ENCODE measurements around the gene ITPR2.
"Not testable (repeated sequence)": the region's sequence is repeated elsewhere in the genome, so short reads cannot be mapped to it uniquely, and the experiment has no call there.

ITPR2 gene

DNA sequence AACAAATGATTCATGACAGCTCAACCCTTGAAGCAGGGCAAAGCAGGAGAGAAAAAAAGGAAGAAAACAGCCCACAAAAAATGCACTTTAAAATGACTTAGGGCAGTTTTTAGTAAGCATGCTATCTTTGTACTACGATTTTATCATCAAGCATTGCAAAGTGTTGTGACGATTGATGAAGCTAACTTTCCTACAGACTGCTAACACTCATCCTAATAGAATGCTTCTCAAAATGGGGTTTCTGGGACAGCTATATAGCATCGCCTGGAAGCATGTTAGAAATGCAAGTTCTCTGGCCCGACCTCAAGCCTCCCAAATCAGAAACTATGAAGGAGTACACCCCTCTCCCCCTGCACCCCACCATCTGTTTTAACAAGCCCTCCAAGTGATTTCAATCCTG, 381.2 kb downstream of the ITPR2 start:
- no peak for DNase-seq (ENCODE audit: extremely low read depth, low read depth)
- H3K4me3 ChIP-seq (replicated peaks; ENCODE audit: low read depth, low read length): no peak overlapping the region
- TF ChIP-seq, protein P1, sequence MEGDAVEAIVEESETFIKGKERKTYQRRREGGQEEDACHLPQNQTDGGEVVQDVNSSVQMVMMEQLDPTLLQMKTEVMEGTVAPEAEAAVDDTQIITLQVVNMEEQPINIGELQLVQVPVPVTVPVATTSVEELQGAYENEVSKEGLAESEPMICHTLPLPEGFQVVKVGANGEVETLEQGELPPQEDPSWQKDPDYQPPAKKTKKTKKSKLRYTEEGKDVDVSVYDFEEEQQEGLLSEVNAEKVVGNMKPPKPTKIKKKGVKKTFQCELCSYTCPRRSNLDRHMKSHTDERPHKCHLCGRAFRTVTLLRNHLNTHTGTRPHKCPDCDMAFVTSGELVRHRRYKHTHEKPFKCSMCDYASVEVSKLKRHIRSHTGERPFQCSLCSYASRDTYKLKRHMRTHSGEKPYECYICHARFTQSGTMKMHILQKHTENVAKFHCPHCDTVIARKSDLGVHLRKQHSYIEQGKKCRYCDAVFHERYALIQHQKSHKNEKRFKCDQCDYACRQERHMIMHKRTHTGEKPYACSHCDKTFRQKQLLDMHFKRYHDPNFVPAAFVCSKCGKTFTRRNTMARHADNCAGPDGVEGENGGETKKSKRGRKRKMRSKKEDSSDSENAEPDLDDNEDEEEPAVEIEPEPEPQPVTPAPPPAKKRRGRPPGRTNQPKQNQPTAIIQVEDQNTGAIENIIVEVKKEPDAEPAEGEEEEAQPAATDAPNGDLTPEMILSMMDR (IDR thresholded peaks at IDR 0.05; ENCODE audit: low read depth, low read length, missing control alignments): no peak

DNA sequence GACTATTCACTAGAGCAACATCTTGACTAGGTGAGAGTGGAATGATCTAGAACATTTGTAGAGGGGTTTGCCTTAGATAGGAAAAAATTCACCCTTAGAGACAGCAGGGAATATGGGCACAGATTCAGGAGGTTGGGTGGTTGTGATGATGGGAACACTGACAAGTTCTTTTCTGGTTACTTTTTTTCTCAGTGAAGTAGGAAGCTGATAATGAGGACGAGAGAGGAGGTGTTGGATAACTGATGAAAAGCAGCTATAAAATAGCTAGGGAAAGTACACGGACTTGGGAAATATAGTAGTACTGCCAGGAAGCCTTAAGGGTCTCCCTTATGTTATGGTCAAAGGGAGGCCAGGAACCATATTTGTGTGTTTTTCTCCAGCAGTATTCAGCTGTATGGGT, 387.1 kb downstream of the ITPR2 start:
- H3K4me3 ChIP-seq (replicated peaks; ENCODE audit: low read depth, low read length): no peak overlapping the region
- TF ChIP-seq, protein P1 (IDR thresholded peaks at IDR 0.05; ENCODE audit: low read depth, low read length, missing control alignments): no peak
- no peak for DNase-seq (ENCODE audit: extremely low read depth, low read depth)

DNA sequence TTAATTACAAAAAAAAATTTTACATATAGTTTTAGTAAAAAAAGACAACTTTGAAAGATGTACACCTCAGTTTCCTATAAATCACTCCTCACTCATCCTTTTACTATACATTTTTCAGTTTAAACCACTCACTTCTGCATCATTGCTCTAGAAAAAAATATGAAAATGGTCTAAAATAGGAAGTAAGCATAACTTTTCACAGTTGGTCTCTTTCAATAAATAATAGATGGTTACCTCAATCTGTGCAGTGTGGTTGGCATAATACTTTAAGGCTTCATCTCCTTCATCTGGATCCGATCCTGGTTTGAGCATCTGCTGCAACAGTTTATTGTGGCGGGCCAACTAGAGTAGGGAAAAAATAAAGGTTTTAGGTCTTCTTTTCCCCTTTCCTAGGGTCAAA, 389.7 kb downstream of the ITPR2 start:
- H3K4me3 ChIP-seq (replicated peaks; ENCODE audit: low read depth, low read length): no peak overlapping the region
- TF ChIP-seq, protein P1 (IDR thresholded peaks at IDR 0.05; ENCODE audit: low read depth, low read length, missing control alignments): no peak
- no peak for DNase-seq (ENCODE audit: extremely low read depth, low read depth)

DNA sequence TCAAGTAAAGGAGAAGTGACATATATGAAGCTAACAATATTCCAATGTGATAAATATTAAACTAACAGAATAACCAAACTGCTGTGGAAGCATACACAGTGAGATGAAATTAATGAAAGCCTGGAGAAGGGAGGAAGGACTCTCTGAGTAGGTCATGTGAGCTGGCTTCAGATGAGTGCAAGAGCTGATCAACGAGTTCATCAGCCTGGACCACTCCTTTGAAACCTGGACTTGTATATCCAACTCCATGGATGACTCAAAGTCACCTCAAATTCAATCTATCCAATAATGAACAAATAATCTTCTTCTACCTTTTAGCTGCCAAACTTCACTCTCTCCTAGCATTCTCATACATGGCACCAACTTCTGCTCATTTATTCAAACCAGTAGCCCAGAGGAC, 391.6 kb downstream of the ITPR2 start:
- no peak overlapping the region for H3K4me3 ChIP-seq (replicated peaks; ENCODE audit: low read depth, low read length)
- TF ChIP-seq, protein P1 (IDR thresholded peaks at IDR 0.05; ENCODE audit: low read depth, low read length, missing control alignments): no peak
- no peak for DNase-seq (ENCODE audit: extremely low read depth, low read depth)

DNA sequence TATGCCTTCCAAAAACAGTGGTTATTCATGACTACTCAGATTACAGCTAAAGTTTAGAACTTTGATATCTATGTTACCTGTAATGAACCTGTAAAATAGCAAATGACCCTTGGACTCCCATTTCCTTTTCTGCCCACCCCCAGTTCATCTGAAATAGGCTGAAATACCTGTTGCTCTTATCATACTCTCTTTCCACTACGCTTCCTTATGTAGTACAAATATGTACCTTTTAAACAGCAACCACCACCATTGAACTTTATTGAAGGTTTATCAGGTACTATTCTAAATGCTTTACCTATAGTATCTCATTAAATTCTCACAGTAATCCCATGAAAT, 398.0 kb downstream of the ITPR2 start:
- DNase-seq (ENCODE audit: extremely low read depth, low read depth): no peak
- TF ChIP-seq, protein P1 (IDR thresholded peaks at IDR 0.05; ENCODE audit: low read depth, low read length, missing control alignments): no peak
- no peak overlapping the region for H3K4me3 ChIP-seq (replicated peaks; ENCODE audit: low read depth, low read length)

DNA sequence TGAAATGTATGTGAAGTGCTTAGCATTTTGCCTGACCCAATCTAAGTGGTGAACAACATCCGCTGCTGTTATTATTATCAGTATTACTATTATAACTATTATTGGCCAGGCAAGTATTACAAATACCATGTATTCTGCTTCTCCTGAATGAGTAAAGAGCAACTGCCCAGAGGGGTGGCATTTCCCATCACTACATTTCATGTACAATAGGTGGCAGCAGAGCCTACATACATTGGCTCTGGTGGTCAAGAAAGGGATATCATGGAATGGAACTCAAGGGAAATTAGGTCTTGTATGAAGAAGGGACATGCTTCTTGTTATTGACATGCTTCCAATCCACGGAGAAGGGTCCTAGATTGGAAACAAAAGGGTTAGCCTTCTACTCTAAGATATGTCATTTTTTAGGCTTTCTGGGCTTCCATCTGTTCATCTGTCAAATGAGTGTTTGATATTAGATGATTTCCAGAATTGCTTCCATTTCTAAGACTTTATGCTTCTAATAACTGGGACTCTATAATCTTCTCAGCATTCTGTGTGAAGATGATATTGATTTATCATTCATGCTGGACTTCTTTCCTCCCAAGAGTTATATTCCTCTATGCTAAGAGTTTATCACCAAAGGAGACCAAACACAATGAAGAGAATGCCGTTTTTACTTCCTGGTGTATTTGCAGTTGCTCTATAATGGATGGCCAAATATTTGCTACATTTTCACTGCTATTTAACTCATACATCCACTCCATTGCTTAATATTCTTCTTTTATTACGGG, 398.5 kb downstream of the ITPR2 start:
- TF ChIP-seq, protein P1 (IDR thresholded peaks at IDR 0.05; ENCODE audit: low read depth, low read length, missing control alignments): peak; percentile 68
- peak; percentile 33 for DNase-seq (ENCODE audit: extremely low read depth, low read depth)
- no peak overlapping the region for H3K4me3 ChIP-seq (replicated peaks; ENCODE audit: low read depth, low read length)

DNA sequence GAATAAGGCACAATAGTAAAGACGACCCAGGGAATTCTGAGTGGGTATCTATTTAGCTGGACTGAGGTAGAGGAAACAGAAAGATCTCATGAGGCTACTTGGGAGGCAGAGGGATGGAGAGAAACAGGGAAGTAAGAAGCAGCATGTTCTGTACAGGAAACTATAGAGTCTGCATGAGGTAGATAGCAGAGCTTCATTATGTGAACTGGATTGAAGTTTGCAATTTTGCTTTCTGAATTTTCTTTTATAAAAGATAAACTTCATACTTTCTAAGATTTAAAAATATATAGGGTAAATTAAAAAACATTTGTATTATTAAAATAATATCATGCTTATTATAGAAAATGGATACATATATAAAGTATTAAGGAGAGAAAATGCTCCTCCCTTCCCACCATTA, 399.3 kb downstream of the ITPR2 start:
- H3K4me3 ChIP-seq (replicated peaks; ENCODE audit: low read depth, low read length); DNase-seq (ENCODE audit: extremely low read depth, low read depth): not testable (repeated sequence)

All from HFF-Myc (cell line).